MM.1S (cell line): ENCODE measurements around the gene MYF5.

Source experiments
- EZH2 ChIP-seq: fragments of 300-600 bp; sonication (generic); optimal IDR thresholded peaks from 2 replicates; pipeline ENCODE3; 2017; ENCODE audit warnings: low read depth, mild to moderate bottlenecking, antibody characterized with exemption, low read length, mixed read lengths
- EZH2phosphoT487 ChIP-seq: fragments of 300-600 bp; sonication (generic); IDR thresholded peaks from 2 replicates; pipeline ENCODE4 v1.6.1; 2018; ENCODE audit warnings: antibody characterized with exemption, low read length
- TF ChIP-seq, protein P1 (sequence below): fragments of 300-600 bp; sonication (generic); IDR thresholded peaks from 2 replicates; pipeline ENCODE4 v1.5.1; 2016; ENCODE audit warnings: antibody characterized with exemption, low read length, mixed read lengths

DNA sequence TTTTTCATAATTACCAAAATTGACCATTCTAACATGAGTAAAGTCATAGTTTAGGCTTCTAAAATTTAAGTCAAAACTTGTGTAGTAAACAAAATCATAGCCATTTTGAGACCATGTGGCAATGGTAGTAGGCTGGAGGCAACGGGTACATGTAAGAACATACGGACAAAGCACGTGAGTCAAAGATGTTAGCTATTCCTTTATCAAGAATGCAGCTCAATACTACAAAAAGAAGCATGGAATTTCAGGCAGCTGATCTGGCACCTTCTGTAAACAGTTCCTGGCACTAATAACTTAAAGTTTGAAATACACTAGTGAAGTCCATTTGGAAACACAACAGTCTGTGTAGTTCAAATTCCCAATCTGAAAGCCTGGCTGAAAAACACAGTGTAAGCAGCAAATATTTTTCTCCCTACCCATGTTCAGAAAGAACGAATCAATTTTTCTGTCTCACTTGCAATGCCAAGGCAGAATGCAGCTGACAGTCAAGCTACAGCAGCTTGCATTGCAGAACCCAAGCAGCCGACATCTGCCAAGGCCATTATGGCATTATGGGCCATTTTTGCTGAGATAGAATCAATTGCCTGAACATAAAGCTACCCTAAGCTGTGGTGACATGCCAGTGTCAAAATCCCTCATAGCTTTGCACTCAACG lies 29.3 kb downstream of the MYF5 start:
- TF ChIP-seq EZH2 = no peak
- TF ChIP-seq, protein P1, sequence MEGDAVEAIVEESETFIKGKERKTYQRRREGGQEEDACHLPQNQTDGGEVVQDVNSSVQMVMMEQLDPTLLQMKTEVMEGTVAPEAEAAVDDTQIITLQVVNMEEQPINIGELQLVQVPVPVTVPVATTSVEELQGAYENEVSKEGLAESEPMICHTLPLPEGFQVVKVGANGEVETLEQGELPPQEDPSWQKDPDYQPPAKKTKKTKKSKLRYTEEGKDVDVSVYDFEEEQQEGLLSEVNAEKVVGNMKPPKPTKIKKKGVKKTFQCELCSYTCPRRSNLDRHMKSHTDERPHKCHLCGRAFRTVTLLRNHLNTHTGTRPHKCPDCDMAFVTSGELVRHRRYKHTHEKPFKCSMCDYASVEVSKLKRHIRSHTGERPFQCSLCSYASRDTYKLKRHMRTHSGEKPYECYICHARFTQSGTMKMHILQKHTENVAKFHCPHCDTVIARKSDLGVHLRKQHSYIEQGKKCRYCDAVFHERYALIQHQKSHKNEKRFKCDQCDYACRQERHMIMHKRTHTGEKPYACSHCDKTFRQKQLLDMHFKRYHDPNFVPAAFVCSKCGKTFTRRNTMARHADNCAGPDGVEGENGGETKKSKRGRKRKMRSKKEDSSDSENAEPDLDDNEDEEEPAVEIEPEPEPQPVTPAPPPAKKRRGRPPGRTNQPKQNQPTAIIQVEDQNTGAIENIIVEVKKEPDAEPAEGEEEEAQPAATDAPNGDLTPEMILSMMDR = no peak
- TF ChIP-seq EZH2phosphoT487 = no peak
